Panc1 (cell line): ENCODE results near the gene ZNF189.

Source experiments
- POLR2AphosphoS5 ChIP-seq: IDR thresholded peaks from 2 replicates; pipeline ENCODE4 v1.6.1; 2012; ENCODE audit warnings: mild to moderate bottlenecking, low read depth, low read length, moderate library complexity
- SIN3A ChIP-seq: IDR thresholded peaks from 2 replicates; pipeline ENCODE4 v1.6.1; 2012; ENCODE audit warnings: low read depth, mild to moderate bottlenecking, low read length, moderate library complexity, borderline replicate concordance; ENCODE audit not compliant: insufficient read depth
- TF ChIP-seq, protein P1 (sequence below): fragments of 450-650 bp; IDR thresholded peaks from 2 replicates; pipeline ENCODE4 v1.5.1; 2017; ENCODE audit warnings: mild to moderate bottlenecking
- TF ChIP-seq, protein P2 (sequence below), 2 experiments: IDR thresholded peaks; 2 replicates each; pipeline ENCODE4 v1.6.1; 2011 to 2012; ENCODE audit warnings: low read depth in 2 of 2, control low read depth in 1 of 2, low read length in 1 of 2, mild to moderate bottlenecking in 1 of 2, moderate library complexity in 1 of 2; ENCODE audit not compliant: insufficient read depth in 1 of 2

DNA sequence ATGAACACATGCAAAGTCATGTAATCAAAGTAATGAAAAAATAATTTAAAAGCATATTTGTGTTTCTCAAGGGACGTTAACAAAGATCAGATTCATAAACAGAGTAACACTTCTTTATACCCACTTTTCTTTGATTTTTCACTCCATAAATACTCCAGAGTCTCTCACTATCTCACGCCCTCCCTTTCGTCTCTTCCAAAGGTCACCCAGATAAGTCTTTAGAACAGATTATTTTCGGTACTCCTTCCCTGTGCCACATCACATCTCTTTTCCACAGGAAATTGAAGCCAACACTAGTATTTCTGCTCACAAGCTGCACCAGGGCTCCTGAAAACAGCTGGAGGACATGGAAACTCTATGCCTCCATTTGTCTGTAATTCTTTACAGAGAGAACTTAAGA lies 52.3 kb downstream of the ZNF189 start:
- TF ChIP-seq, protein P1, sequence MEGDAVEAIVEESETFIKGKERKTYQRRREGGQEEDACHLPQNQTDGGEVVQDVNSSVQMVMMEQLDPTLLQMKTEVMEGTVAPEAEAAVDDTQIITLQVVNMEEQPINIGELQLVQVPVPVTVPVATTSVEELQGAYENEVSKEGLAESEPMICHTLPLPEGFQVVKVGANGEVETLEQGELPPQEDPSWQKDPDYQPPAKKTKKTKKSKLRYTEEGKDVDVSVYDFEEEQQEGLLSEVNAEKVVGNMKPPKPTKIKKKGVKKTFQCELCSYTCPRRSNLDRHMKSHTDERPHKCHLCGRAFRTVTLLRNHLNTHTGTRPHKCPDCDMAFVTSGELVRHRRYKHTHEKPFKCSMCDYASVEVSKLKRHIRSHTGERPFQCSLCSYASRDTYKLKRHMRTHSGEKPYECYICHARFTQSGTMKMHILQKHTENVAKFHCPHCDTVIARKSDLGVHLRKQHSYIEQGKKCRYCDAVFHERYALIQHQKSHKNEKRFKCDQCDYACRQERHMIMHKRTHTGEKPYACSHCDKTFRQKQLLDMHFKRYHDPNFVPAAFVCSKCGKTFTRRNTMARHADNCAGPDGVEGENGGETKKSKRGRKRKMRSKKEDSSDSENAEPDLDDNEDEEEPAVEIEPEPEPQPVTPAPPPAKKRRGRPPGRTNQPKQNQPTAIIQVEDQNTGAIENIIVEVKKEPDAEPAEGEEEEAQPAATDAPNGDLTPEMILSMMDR = no peak
- TF ChIP-seq SIN3A (no peak), POLR2AphosphoS5 (no peak)
- TF ChIP-seq, protein P2, sequence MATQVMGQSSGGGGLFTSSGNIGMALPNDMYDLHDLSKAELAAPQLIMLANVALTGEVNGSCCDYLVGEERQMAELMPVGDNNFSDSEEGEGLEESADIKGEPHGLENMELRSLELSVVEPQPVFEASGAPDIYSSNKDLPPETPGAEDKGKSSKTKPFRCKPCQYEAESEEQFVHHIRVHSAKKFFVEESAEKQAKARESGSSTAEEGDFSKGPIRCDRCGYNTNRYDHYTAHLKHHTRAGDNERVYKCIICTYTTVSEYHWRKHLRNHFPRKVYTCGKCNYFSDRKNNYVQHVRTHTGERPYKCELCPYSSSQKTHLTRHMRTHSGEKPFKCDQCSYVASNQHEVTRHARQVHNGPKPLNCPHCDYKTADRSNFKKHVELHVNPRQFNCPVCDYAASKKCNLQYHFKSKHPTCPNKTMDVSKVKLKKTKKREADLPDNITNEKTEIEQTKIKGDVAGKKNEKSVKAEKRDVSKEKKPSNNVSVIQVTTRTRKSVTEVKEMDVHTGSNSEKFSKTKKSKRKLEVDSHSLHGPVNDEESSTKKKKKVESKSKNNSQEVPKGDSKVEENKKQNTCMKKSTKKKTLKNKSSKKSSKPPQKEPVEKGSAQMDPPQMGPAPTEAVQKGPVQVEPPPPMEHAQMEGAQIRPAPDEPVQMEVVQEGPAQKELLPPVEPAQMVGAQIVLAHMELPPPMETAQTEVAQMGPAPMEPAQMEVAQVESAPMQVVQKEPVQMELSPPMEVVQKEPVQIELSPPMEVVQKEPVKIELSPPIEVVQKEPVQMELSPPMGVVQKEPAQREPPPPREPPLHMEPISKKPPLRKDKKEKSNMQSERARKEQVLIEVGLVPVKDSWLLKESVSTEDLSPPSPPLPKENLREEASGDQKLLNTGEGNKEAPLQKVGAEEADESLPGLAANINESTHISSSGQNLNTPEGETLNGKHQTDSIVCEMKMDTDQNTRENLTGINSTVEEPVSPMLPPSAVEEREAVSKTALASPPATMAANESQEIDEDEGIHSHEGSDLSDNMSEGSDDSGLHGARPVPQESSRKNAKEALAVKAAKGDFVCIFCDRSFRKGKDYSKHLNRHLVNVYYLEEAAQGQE (IDR thresholded peaks at IDR 0.05; ENCODE audit: insufficient read depth in 1 of 2, low read depth in 2 of 2, low read length in 1 of 2) = no peak
